H1 (cell line): Measurements from ENCODE around the gene GPRIN1. TPM values are rescaled to one million over a fixed set of nuclear protein-coding genes. Genes with fewer than 3 reads are reported as not detected.

Experiments
- CTCF ChIA-PET: fragments of 300-600 bp; sonication (Branson Sonifier 250); formaldehyde crosslinking; loops from one replicate; lab custom pipeline; 2021; ENCODE audit not compliant: partially characterized antibody; lab: Charles Lee
- POLR2A ChIA-PET: fragments of 300-600 bp; sonication (Branson Sonifier 250); formaldehyde crosslinking; loops from one replicate; lab custom pipeline; 2021; ENCODE audit warnings: inconsistent platforms; ENCODE audit not compliant: partially characterized antibody; lab: Charles Lee
- DNase-seq, 2 experiments: peaks; one replicate each; pipeline versions ENCODE4 v3.0.0 to v3.0.0-alpha.2; 2010 to 2022; ENCODE audit warnings: low spot score in 2 of 2, low read depth in 1 of 2, mixed read lengths in 1 of 2
- FAIRE-seq: peaks from 2 replicates; lab custom pipeline; 2011; peaks lifted over from hg19 to GRCh38; lab: Jason Lieb, UNC
- H2AFZ ChIP-seq: 2 replicates; pipeline ENCODE4 v1.8.1; 2012; ENCODE audit warnings: low read length, inconsistent platforms
- H2AK5ac ChIP-seq: 2 replicates; pipeline ENCODE4 v1.6.1; 2013; ENCODE audit warnings: low read depth, low read length
- H2BK120ac ChIP-seq: replicated peaks from 2 replicates; pipeline ENCODE3; 2013; ENCODE audit warnings: low read depth, low read length, inconsistent platforms
- H2BK12ac ChIP-seq: 2 replicates; pipeline ENCODE4 v1.6.1; 2013; ENCODE audit warnings: low read depth, low read length
- H2BK15ac ChIP-seq: 2 replicates; pipeline ENCODE4 v1.6.1; 2013; ENCODE audit warnings: low read length
- H2BK20ac ChIP-seq: 2 replicates; pipeline ENCODE4 v1.6.1; 2013; ENCODE audit warnings: low read length
- H2BK5ac ChIP-seq: 2 replicates; pipeline ENCODE4 v1.6.1; 2013; ENCODE audit warnings: low read depth, low read length
- H3K14ac ChIP-seq: 2 replicates; pipeline ENCODE4 v1.6.1; 2013; ENCODE audit warnings: inconsistent platforms; ENCODE audit not compliant: insufficient read length
- H3K18ac ChIP-seq: 2 replicates; pipeline ENCODE4 v1.6.1; 2013; ENCODE audit warnings: low read length; ENCODE audit errors: extremely low read depth
- H3K23ac ChIP-seq: 2 replicates; pipeline ENCODE4 v1.6.1; 2013; ENCODE audit warnings: inconsistent platforms; ENCODE audit not compliant: insufficient read length
- H3K23me2 ChIP-seq: 2 replicates; pipeline ENCODE4 v1.6.1; 2013; ENCODE audit warnings: low read depth, low read length
- H3K27ac ChIP-seq: 2 replicates; pipeline ENCODE4 v1.6.1; 2011; ENCODE audit warnings: low read depth, low read length, inconsistent platforms
- H3K27me3 ChIP-seq, 4 experiments: replicated peaks in 1 of 4; 1 replicate in 1 of 4; 2 replicates in 3 of 4; pipeline versions ENCODE4 v1.6.1 to v1.8.1; 2011 to 2013; ENCODE audit warnings: low read length in 3 of 4, mild to moderate bottlenecking in 3 of 4, inconsistent platforms in 2 of 4, mixed read lengths in 2 of 4, moderate library complexity in 1 of 4; ENCODE audit not compliant: control insufficient read depth in 3 of 4, insufficient read depth in 3 of 4; ENCODE audit errors: extremely low read depth in 1 of 4
- H3K36me3 ChIP-seq, 4 experiments: 2 replicates each; pipeline versions ENCODE4 v1.6.1 to v1.8.1; 2011 to 2013; ENCODE audit warnings: mild to moderate bottlenecking in 4 of 4, low read length in 3 of 4, moderate library complexity in 2 of 4, control low read depth in 1 of 4, inconsistent platforms in 1 of 4; ENCODE audit not compliant: insufficient read depth in 4 of 4, control insufficient read depth in 2 of 4
- H3K4ac ChIP-seq: replicated peaks from 2 replicates; pipeline ENCODE3; 2013; ENCODE audit warnings: low read length, low read depth, mixed read lengths, inconsistent platforms; ENCODE audit not compliant: insufficient read length
- H3K4me1 ChIP-seq, 4 experiments: replicated peaks in 1 of 4; 1 replicate in 1 of 4; 2 replicates in 3 of 4; pipeline versions ENCODE4 v1.6.1 to v1.8.1; 2011 to 2013; ENCODE audit warnings: low read length in 3 of 4, inconsistent platforms in 2 of 4, mixed read lengths in 1 of 4; ENCODE audit not compliant: insufficient read depth in 4 of 4, control insufficient read depth in 3 of 4
- H3K4me2 ChIP-seq, 2 experiments: 2 replicates each; pipeline versions ENCODE4 v1.6.1 to v1.8.1; 2011 to 2013; ENCODE audit warnings: low read depth in 2 of 2, low read length in 2 of 2, control low read depth in 1 of 2, inconsistent platforms in 1 of 2, mild to moderate bottlenecking in 1 of 2; ENCODE audit not compliant: insufficient read depth in 1 of 2
- H3K4me3 ChIP-seq, 4 experiments: fragments of 200-600, 300-600 bp in 1 of 4; sonication (generic), shearing (Covaris generic), sonication (Bioruptor Twin) in 1 of 4; 2 replicates each; pipeline versions ENCODE4 v1.5.1 to v1.8.1; 2011 to 2016; ENCODE audit warnings: low read length in 4 of 4, low read depth in 3 of 4, control low read depth in 2 of 4, inconsistent platforms in 2 of 4, mild to moderate bottlenecking in 2 of 4, mixed read lengths in 1 of 4, moderate library complexity in 1 of 4; ENCODE audit not compliant: insufficient read depth in 2 of 4; ENCODE audit errors: extremely low read depth in 1 of 4
- H3K56ac ChIP-seq: replicated peaks from 2 replicates; pipeline ENCODE3; 2013; ENCODE audit warnings: low read depth, mild to moderate bottlenecking, mixed read lengths, low read length, inconsistent platforms; ENCODE audit not compliant: insufficient read length
- H3K79me1 ChIP-seq: 2 replicates; pipeline ENCODE4 v1.6.1; 2013; ENCODE audit warnings: low read depth, low read length, control low read depth
- H3K79me2 ChIP-seq, 2 experiments: 2 replicates each; pipeline versions ENCODE4 v1.6.1 to v1.8.1; 2012 to 2013; ENCODE audit warnings: low read length in 2 of 2, mild to moderate bottlenecking in 2 of 2, inconsistent platforms in 1 of 2; ENCODE audit not compliant: insufficient read depth in 2 of 2, control insufficient read depth in 1 of 2
- H3K9ac ChIP-seq, 4 experiments: replicated peaks in 1 of 4; 1 replicate in 1 of 4; 2 replicates in 3 of 4; pipeline versions ENCODE4 v1.6.1 to v1.8.1; 2011 to 2013; ENCODE audit warnings: low read depth in 3 of 4, low read length in 3 of 4, control low read depth in 2 of 4, mild to moderate bottlenecking in 2 of 4, moderate library complexity in 2 of 4, inconsistent platforms in 1 of 4; ENCODE audit errors: extremely low read depth in 1 of 4
- H3K9me3 ChIP-seq, 2 experiments: 2 replicates each; pipeline versions ENCODE4 v1.6.1 to v1.8.1; 2012 to 2013; ENCODE audit warnings: mild to moderate bottlenecking in 2 of 2, moderate library complexity in 2 of 2, control low read depth in 1 of 2, inconsistent platforms in 1 of 2, low read depth in 1 of 2, low read length in 1 of 2, mixed read lengths in 1 of 2; ENCODE audit not compliant: insufficient read depth in 2 of 2
- H4K20me1 ChIP-seq, 2 experiments: replicated peaks in 1 of 2; 2 replicates each; pipeline versions ENCODE3 to v1.8.1; 2011 to 2013; ENCODE audit warnings: inconsistent platforms in 2 of 2, low read length in 2 of 2, mild to moderate bottlenecking in 1 of 2; ENCODE audit not compliant: insufficient read depth in 2 of 2, control insufficient read depth in 1 of 2
- H4K5ac ChIP-seq: 2 replicates; pipeline ENCODE4 v1.6.1; 2013; ENCODE audit warnings: low read length, low read depth, mixed read lengths, inconsistent platforms; ENCODE audit not compliant: insufficient read length
- H4K8ac ChIP-seq: 2 replicates; pipeline ENCODE4 v1.8.0; 2013; ENCODE audit warnings: mild to moderate bottlenecking, moderate library complexity, low read length, inconsistent platforms; ENCODE audit not compliant: insufficient read depth; ENCODE audit errors: extremely low read depth
- H4K91ac ChIP-seq: replicated peaks from 2 replicates; pipeline ENCODE3; 2013; ENCODE audit warnings: low read length, mixed read lengths, inconsistent platforms; ENCODE audit not compliant: insufficient read length
- POLR2AphosphoS5 ChIP-seq: IDR thresholded peaks from 2 replicates; pipeline ENCODE4 v1.6.1; 2011; ENCODE audit warnings: low read depth, low read length
- SIX5 ChIP-seq: IDR thresholded peaks from 2 replicates; pipeline ENCODE4 v1.6.1; 2011; ENCODE audit warnings: mild to moderate bottlenecking, low read depth, low read length
- WGBS, 2 experiments: shearing (Covaris generic) in 1 of 2; methylation state at CpG; one replicate each; pipeline versions ENCODE4 v1.1.6 to v1.1.7; 2013 to 2015; ENCODE audit warnings: low lambda C conversion rate in 2 of 2, mixed read lengths in 2 of 2, inconsistent platforms in 1 of 2, low coverage in 1 of 2, missing lambda C conversion rate in 1 of 2; ENCODE audit not compliant: insufficient replicate concordance in 2 of 2, insufficient coverage in 1 of 2, insufficient read length in 1 of 2; ENCODE audit errors: extremely low coverage in 1 of 2, missing lambda C conversion rate in 1 of 2; 5-methylcytosine and 5-hydroxymethylcytosine counted together
- polyA plus RNA-seq, 7 experiments: library from polyadenylated mRNA; depleted of rRNA in 3 of 7; stranded (reverse) in 5 of 7; unstranded in 2 of 7; fragments of >200 nt in 5 of 7; fragments of 200-250 nt in 2 of 7; gene quantifications; 1 replicate in 5 of 7; 2 replicates in 1 of 7; 4 replicates in 1 of 7; pipeline versions ENCODE4 v1.2.1 to v1.2.3, GENCODE V29; 2011 to 2013; ENCODE audit warnings: missing spikeins in 2 of 7, mixed read lengths in 2 of 7
- total RNA-seq: library from RNA; stranded (reverse); fragmentation: NEBNext Ultra II Directional; extraction: Animal tissue kit (Norgen Biotek cat#: 25700); gene quantifications from 2 replicates; pipeline ENCODE4 v1.2.1, GENCODE V29; 2021
- TF ChIP-seq, protein P1 (sequence below), 3 experiments: IDR thresholded peaks; 1 replicate in 2 of 3; 2 replicates in 1 of 3; pipeline versions ENCODE4 v1.5.1 to v1.6.1; 2011; ENCODE audit warnings: low read length in 3 of 3, mild to moderate bottlenecking in 3 of 3, inconsistent platforms in 2 of 3, low read depth in 1 of 3, moderate library complexity in 1 of 3; ENCODE audit not compliant: insufficient read depth in 1 of 3; ENCODE audit errors: control extremely low read depth in 1 of 3

Gene GPRIN1
- total and polyA plus RNA-seq, 2 of the 8 experiments (the other 6 are each of a cell fraction or from before 2014, with no cell fraction given), result 3.3 to 12.0 TPM

DNA sequence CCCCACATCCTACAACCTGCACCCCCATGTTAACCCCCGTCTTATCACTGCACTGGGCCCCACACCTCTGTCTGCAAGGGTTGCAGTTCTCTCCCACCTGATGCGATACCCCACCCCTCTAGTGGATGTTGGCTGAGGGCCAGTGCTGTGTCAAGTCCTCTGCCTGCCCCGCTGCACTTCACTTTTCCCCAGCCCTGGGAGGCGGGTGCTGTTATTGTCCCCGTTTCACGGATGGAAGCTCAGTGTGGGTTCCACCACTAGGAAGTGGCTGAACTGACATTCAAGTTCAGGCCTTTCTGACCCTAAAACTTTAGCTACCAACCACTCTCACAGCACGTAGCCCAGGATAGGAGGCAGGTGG, 16.9 kb upstream of the GPRIN1 start:
- no peak overlapping the region for H2BK120ac ChIP-seq
- H2BK5ac ChIP-seq, result no peak overlapping the region
- FAIRE-seq (no peak), DNase-seq (no peak)
- H4K91ac ChIP-seq, result no peak overlapping the region
- no peak overlapping the region for H2AK5ac ChIP-seq
- no peak overlapping the region; the same call in 1 of the 2 replicates for H3K27ac ChIP-seq
- H3K9me3 ChIP-seq, result no peaks in the 10 kb centered on the region
- no peak overlapping the region for H3K4me3 ChIP-seq
- no peak overlapping the region for H4K5ac ChIP-seq
- H3K56ac ChIP-seq, result no peak overlapping the region
- H2AFZ ChIP-seq, result no peak overlapping the region
- H4K8ac ChIP-seq, result no peak overlapping the region
- ChIA-PET POLR2A (interaction anchor here (0.6 kb wide), 1 partner anchor 101 kb away, joined by 4 read pairs; no protein-coding TSS in a partner anchor), CTCF (interaction anchor here (1.6 to 1.9 kb wide), 2 partner anchors 30 to 48 kb away, joined by 5 to 7 read pairs; no protein-coding TSS in a partner anchor)
- 93% methylated on average over 7 of the region's 7 CpGs; no CpG with 5 or more reads in 1 of the 2 experiments for WGBS, 2 experiments
- H3K18ac ChIP-seq, result no peak overlapping the region
- H2BK15ac ChIP-seq, result no peak overlapping the region
- no peaks in the 10 kb centered on the region for H3K79me2 ChIP-seq
- no peak for TF ChIP-seq SIX5
- TF ChIP-seq POLR2AphosphoS5, result no peak
- TF ChIP-seq, protein P1, sequence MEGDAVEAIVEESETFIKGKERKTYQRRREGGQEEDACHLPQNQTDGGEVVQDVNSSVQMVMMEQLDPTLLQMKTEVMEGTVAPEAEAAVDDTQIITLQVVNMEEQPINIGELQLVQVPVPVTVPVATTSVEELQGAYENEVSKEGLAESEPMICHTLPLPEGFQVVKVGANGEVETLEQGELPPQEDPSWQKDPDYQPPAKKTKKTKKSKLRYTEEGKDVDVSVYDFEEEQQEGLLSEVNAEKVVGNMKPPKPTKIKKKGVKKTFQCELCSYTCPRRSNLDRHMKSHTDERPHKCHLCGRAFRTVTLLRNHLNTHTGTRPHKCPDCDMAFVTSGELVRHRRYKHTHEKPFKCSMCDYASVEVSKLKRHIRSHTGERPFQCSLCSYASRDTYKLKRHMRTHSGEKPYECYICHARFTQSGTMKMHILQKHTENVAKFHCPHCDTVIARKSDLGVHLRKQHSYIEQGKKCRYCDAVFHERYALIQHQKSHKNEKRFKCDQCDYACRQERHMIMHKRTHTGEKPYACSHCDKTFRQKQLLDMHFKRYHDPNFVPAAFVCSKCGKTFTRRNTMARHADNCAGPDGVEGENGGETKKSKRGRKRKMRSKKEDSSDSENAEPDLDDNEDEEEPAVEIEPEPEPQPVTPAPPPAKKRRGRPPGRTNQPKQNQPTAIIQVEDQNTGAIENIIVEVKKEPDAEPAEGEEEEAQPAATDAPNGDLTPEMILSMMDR (IDR thresholded peaks at IDR 0.05; ENCODE audit: control extremely low read depth in 1 of 3, insufficient read depth in 1 of 3, low read depth in 1 of 3, low read length in 3 of 3), result no peak
- H3K23me2 ChIP-seq, result peaks cover 16% of the 10 kb centered on the region
- no peaks in the 10 kb centered on the region for H3K79me1 ChIP-seq
- no peak overlapping the region for H3K4me2 ChIP-seq
- H3K4me1 ChIP-seq, result peaks cover 7 to 30% (median 11%) of the 10 kb centered on the region in 4 experiments
- H3K9ac ChIP-seq, result no peak overlapping the region; a peak in 1 of 7 replicates
- no peak overlapping the region for H3K4ac ChIP-seq
- H2BK12ac ChIP-seq, result no peak overlapping the region
- H3K14ac ChIP-seq, result no peak overlapping the region
- H2BK20ac ChIP-seq, result no peak overlapping the region
- H3K27me3 ChIP-seq, result peaks cover 3 to 39% (median 33%) of the 10 kb centered on the region in 4 experiments
- H3K23ac ChIP-seq, result no peak overlapping the region
- peaks cover 0 to 4% of the 10 kb centered on the region in 2 experiments for H4K20me1 ChIP-seq
- no peaks in the 10 kb centered on the region for H3K36me3 ChIP-seq
